K562 (cell line): ENCODE results near the gene LINS1. TPM values are rescaled to one million over a fixed set of nuclear protein-coding genes. Genes with fewer than 3 reads are reported as not detected.
A peak's percentile ranks its signal among the peaks of the same experiment; 100 is the strongest.

Experiments
- DMBX1 ChIP-seq: fragments of 250-450 bp; sonication (Bioruptor Pico); IDR thresholded peaks from 2 replicates; pipeline ENCODE4 v1.8.0; 2022; ENCODE audit warnings: inconsistent platforms, mild to moderate bottlenecking, moderate library complexity, borderline replicate concordance
- FOSL1 ChIP-seq: fragments of 200-800 bp; sonication (Bioruptor generic); conservative IDR thresholded peaks from 2 replicates; pipeline ENCODE4 v1.6.1; 2016; ENCODE audit warnings: missing genetic modification characterization, missing compliant biosample characterization
- GATAD2B ChIP-seq: fragments of 450-650 bp; IDR thresholded peaks from 2 replicates; pipeline ENCODE4 v1.6.1; 2017; ENCODE audit warnings: mild to moderate bottlenecking, borderline replicate concordance
- HIVEP1 ChIP-seq: fragments of 250-450 bp; sonication (Bioruptor Pico); IDR thresholded peaks from 2 replicates; pipeline ENCODE4 v1.4.0; 2020; ENCODE audit warnings: mild to moderate bottlenecking
- MTA2 ChIP-seq: fragments of 450-650 bp; IDR thresholded peaks from 2 replicates; pipeline ENCODE4 v1.6.1; 2016; ENCODE audit warnings: low read depth
- MYC ChIP-seq, 2 experiments: fragments of 250-450 bp in 1 of 2; sonication (Bioruptor Pico) in 1 of 2; IDR thresholded peaks; 2 replicates each; pipeline versions ENCODE4 v1.5.1 to v1.6.1; 2012 to 2021; ENCODE audit warnings: low read depth in 2 of 2, borderline replicate concordance in 1 of 2, improper control_type of control experiment in 1 of 2, low read length in 1 of 2, mild to moderate bottlenecking in 1 of 2, moderate library complexity in 1 of 2
- NCOR1 ChIP-seq: fragments of 450-650 bp; IDR thresholded peaks from 2 replicates; pipeline ENCODE4 v1.6.1; 2016; ENCODE audit warnings: mild to moderate bottlenecking, moderate library complexity
- RBBP5 ChIP-seq: fragments of 200-600 bp; sonication (generic); IDR thresholded peaks from 2 replicates; pipeline ENCODE4 v1.6.1; 2012; ENCODE audit warnings: borderline replicate concordance, mild to moderate bottlenecking, low read length, control low read depth, inconsistent platforms; ENCODE audit not compliant: insufficient read depth, poor library complexity, severe bottlenecking
- SIN3B ChIP-seq: fragments of 450-650 bp; IDR thresholded peaks from 2 replicates; pipeline ENCODE4 v1.6.1; 2017; ENCODE audit warnings: low read depth, mild to moderate bottlenecking, moderate library complexity
- SLC30A9 ChIP-seq: fragments of 250-450 bp; sonication (Bioruptor Pico); IDR thresholded peaks from 2 replicates; pipeline ENCODE4 v1.8.0; 2022; ENCODE audit warnings: mild to moderate bottlenecking, moderate library complexity
- SMARCA5 ChIP-seq: fragments of 450-650 bp; IDR thresholded peaks from 2 replicates; pipeline ENCODE4 v1.6.1; 2016
- ZKSCAN1 ChIP-seq: fragments of 150-350 bp; IDR thresholded peaks from 2 replicates; pipeline ENCODE4 v1.6.1; 2016; ENCODE audit warnings: low read depth, low read length
- ZNF224 ChIP-seq: sonication (generic); formaldehyde crosslinking; IDR thresholded peaks from 2 replicates; pipeline ENCODE4 v1.8.0; 2022; ENCODE audit warnings: mild to moderate bottlenecking, missing genetic modification reagents
- polyA plus RNA-seq, 8 experiments: library from polyadenylated mRNA; depleted of rRNA in 4 of 8; stranded (reverse) in 5 of 8; unstranded in 3 of 8; fragments of >200 nt; fragmentation: Nextera tagmentation in 2 of 8; fragmentation: Illumina TruSeq in 1 of 8; extraction: Ambion mirVana in 2 of 8; extraction: Trizol in 1 of 8; gene quantifications; 2 replicates each; pipeline versions ENCODE4 v1.2.1 to v1.2.3, GENCODE V29; 2011 to 2014; ENCODE audit warnings: inconsistent platforms in 1 of 8, missing spikeins in 1 of 8
- total RNA-seq, 7 experiments: library from RNA; depleted of rRNA in 6 of 7; stranded (reverse); fragments of >200 nt in 6 of 7; fragmentation: Illumina TruSeq in 2 of 7; extraction: Trizol in 2 of 7; gene quantifications; 2 replicates each; pipeline versions ENCODE4 v1.2.1 to v1.2.3, GENCODE V29; 2011 to 2021; ENCODE audit warnings: low replicate concordance in 1 of 7
- TF ChIP-seq, protein P1 (sequence below): fragments of 150-350 bp; IDR thresholded peaks from 2 replicates; pipeline ENCODE4 v1.6.1; 2014; ENCODE audit warnings: low read depth, mild to moderate bottlenecking, low read length, borderline replicate concordance
- TF ChIP-seq, protein P2 (sequence below): sonication (generic); formaldehyde crosslinking; IDR thresholded peaks from 2 replicates; pipeline ENCODE4 v1.8.1; 2022; ENCODE audit warnings: missing genetic modification reagents
- TF ChIP-seq, protein P3 (sequence below): IDR thresholded peaks from 2 replicates; pipeline ENCODE4 v1.6.1; 2011; ENCODE audit not compliant: insufficient read length; ENCODE audit errors: extremely low read depth
- TF ChIP-seq, protein P4 (sequence below): fragments of 150-350 bp; conservative IDR thresholded peaks from 2 replicates; pipeline ENCODE4 v1.6.1; 2014; ENCODE audit warnings: low read length
- TF ChIP-seq, protein P5 (sequence below): sonication (generic); formaldehyde crosslinking; IDR thresholded peaks from 2 replicates; pipeline ENCODE4 v1.8.0; 2022; ENCODE audit warnings: missing genetic modification reagents, mild to moderate bottlenecking, borderline replicate concordance

The LINS1 gene
- total and polyA plus RNA-seq, 9 of the 15 experiments (the other 6 are each of a cell fraction or from before 2014, with no cell fraction given), result 15.4 to 31.4 (median 24.6) TPM

DNA sequence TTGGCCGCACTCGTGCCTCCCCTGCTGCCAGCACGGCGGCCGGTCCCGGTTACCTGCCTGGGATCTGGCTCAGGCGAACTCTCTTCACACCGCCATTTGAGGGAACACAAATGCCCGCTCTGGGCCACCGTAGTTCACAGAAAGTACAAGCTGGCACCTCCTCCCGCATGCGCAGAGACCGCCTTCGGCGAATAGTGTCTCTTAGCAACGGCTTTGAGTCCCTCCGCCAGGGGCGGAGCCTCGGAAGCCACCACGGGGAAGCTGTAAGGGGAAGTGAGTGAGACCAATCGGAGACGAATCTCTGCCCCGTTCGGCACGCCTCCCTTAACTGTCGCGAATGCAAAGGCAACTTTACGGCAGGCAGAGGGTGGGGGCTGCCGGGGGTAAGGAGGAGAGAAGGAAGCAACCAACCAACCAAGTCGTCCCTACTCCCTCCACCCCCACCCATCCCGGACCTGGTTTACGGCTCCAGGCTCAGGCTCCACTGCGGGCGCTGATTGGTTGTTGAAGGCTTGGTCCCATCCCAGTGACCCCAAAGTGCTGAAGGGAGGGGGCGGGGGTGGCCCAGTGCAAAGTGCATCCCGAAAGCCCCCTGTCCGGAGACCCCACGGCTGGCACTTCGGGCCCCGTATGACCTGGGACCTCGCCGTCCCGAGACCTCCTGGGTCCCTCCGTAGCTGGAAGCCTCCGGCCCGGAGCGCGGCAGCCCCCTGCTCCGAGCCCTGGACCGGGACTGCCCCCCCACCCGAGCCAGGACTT, at the start of gene LINS1, which contains the start of gene ASB7 (continued):
- TF ChIP-seq GATAD2B, result no peak
- no peak for TF ChIP-seq SLC30A9 (CRISPR knock-in tag)
- peak; percentile 88 for TF ChIP-seq RBBP5
- TF ChIP-seq, protein P1, sequence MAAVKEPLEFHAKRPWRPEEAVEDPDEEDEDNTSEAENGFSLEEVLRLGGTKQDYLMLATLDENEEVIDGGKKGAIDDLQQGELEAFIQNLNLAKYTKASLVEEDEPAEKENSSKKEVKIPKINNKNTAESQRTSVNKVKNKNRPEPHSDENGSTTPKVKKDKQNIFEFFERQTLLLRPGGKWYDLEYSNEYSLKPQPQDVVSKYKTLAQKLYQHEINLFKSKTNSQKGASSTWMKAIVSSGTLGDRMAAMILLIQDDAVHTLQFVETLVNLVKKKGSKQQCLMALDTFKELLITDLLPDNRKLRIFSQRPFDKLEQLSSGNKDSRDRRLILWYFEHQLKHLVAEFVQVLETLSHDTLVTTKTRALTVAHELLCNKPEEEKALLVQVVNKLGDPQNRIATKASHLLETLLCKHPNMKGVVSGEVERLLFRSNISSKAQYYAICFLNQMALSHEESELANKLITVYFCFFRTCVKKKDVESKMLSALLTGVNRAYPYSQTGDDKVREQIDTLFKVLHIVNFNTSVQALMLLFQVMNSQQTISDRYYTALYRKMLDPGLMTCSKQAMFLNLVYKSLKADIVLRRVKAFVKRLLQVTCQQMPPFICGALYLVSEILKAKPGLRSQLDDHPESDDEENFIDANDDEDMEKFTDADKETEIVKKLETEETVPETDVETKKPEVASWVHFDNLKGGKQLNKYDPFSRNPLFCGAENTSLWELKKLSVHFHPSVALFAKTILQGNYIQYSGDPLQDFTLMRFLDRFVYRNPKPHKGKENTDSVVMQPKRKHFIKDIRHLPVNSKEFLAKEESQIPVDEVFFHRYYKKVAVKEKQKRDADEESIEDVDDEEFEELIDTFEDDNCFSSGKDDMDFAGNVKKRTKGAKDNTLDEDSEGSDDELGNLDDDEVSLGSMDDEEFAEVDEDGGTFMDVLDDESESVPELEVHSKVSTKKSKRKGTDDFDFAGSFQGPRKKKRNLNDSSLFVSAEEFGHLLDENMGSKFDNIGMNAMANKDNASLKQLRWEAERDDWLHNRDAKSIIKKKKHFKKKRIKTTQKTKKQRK, result no peak
- TF ChIP-seq, protein P2, sequence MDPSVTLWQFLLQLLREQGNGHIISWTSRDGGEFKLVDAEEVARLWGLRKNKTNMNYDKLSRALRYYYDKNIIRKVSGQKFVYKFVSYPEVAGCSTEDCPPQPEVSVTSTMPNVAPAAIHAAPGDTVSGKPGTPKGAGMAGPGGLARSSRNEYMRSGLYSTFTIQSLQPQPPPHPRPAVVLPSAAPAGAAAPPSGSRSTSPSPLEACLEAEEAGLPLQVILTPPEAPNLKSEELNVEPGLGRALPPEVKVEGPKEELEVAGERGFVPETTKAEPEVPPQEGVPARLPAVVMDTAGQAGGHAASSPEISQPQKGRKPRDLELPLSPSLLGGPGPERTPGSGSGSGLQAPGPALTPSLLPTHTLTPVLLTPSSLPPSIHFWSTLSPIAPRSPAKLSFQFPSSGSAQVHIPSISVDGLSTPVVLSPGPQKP (CRISPR knock-in tag), result no peak
- TF ChIP-seq HIVEP1 (CRISPR knock-in tag), result no peak
- TF ChIP-seq FOSL1, result no peak
- no peak for TF ChIP-seq DMBX1 (CRISPR knock-in tag)
- peak; percentile 68 for TF ChIP-seq MYC (IDR thresholded peaks at IDR 0.05; ENCODE audit: low read depth, low read length)
- TF ChIP-seq MYC (CRISPR knock-in tag; IDR thresholded peaks at IDR 0.05; ENCODE audit: borderline replicate concordance, low read depth), result no peak
- TF ChIP-seq SIN3B, result peak; percentile 84
- TF ChIP-seq, protein P3, sequence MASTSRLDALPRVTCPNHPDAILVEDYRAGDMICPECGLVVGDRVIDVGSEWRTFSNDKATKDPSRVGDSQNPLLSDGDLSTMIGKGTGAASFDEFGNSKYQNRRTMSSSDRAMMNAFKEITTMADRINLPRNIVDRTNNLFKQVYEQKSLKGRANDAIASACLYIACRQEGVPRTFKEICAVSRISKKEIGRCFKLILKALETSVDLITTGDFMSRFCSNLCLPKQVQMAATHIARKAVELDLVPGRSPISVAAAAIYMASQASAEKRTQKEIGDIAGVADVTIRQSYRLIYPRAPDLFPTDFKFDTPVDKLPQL, result no peak
- no peak for TF ChIP-seq SMARCA5
- TF ChIP-seq, protein P4, sequence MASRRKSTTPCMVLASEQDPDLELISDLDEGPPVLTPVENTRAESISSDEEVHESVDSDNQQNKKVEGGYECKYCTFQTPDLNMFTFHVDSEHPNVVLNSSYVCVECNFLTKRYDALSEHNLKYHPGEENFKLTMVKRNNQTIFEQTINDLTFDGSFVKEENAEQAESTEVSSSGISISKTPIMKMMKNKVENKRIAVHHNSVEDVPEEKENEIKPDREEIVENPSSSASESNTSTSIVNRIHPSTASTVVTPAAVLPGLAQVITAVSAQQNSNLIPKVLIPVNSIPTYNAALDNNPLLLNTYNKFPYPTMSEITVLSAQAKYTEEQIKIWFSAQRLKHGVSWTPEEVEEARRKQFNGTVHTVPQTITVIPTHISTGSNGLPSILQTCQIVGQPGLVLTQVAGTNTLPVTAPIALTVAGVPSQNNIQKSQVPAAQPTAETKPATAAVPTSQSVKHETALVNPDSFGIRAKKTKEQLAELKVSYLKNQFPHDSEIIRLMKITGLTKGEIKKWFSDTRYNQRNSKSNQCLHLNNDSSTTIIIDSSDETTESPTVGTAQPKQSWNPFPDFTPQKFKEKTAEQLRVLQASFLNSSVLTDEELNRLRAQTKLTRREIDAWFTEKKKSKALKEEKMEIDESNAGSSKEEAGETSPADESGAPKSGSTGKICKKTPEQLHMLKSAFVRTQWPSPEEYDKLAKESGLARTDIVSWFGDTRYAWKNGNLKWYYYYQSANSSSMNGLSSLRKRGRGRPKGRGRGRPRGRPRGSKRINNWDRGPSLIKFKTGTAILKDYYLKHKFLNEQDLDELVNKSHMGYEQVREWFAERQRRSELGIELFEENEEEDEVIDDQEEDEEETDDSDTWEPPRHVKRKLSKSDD, result no peak
- TF ChIP-seq ZNF224, result no peak
- TF ChIP-seq, protein P5, sequence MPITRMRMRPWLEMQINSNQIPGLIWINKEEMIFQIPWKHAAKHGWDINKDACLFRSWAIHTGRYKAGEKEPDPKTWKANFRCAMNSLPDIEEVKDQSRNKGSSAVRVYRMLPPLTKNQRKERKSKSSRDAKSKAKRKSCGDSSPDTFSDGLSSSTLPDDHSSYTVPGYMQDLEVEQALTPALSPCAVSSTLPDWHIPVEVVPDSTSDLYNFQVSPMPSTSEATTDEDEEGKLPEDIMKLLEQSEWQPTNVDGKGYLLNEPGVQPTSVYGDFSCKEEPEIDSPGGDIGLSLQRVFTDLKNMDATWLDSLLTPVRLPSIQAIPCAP (CRISPR knock-in tag), result no peak
- TF ChIP-seq NCOR1, result no peak
- 0 out of 2 replicates have a peak, but pooled peaks have one; percentile 33 for TF ChIP-seq ZKSCAN1
- no peak for TF ChIP-seq MTA2
